Duodenal mucosa (tissue), 2 donors: ENCODE results near the gene FRMD5.

ENCODE experiments used
- H3K27ac ChIP-seq: one replicate; pipeline ENCODE4 v1.7.0; 2013; ENCODE audit warnings: low read depth, low read length
- H3K27me3 ChIP-seq, 2 donors: one replicate each; pipeline ENCODE4 v1.7.0; 2013; ENCODE audit warnings: low read length in 2 of 2, control low read depth in 1 of 2; ENCODE audit not compliant: insufficient read depth in 2 of 2, control insufficient read depth in 1 of 2
- H3K36me3 ChIP-seq, 2 donors: one replicate each; pipeline ENCODE4 v1.7.0; 2013; ENCODE audit warnings: low read length in 2 of 2, control low read depth in 1 of 2; ENCODE audit not compliant: insufficient read depth in 2 of 2, control insufficient read depth in 1 of 2
- H3K4me1 ChIP-seq, 2 donors: one replicate each; pipeline ENCODE4 v1.7.0; 2013; ENCODE audit warnings: low read length in 2 of 2, control low read depth in 1 of 2; ENCODE audit not compliant: insufficient read depth in 2 of 2, control insufficient read depth in 1 of 2
- H3K4me3 ChIP-seq, 2 donors: one replicate each; pipeline ENCODE4 v1.7.0; 2013; ENCODE audit warnings: low read length in 2 of 2, low read depth in 1 of 2
- H3K9ac ChIP-seq, 2 donors: one replicate each; pipeline ENCODE4 v1.7.0; 2013; ENCODE audit warnings: low read length in 2 of 2, low read depth in 1 of 2
- H3K9me3 ChIP-seq, 2 donors: one replicate each; pipeline ENCODE4 v1.7.0; 2013; ENCODE audit warnings: low read length in 2 of 2, control low read depth in 1 of 2; ENCODE audit not compliant: control insufficient read depth in 1 of 2

Gene FRMD5

GRCh38 chr15:43941555-43941954 is 253.5 kb downstream of the FRMD5 start:
- no peaks in the 10 kb centered on the region for H3K36me3 ChIP-seq
- no peak overlapping the region for H3K4me3 ChIP-seq
- H3K27ac ChIP-seq: no peak overlapping the region
- H3K9ac ChIP-seq: no peak overlapping the region
- no peaks in the 10 kb centered on the region for H3K9me3 ChIP-seq
- H3K27me3 ChIP-seq: no peaks in the 10 kb centered on the region
- no peaks in the 10 kb centered on the region for H3K4me1 ChIP-seq

DNA sequence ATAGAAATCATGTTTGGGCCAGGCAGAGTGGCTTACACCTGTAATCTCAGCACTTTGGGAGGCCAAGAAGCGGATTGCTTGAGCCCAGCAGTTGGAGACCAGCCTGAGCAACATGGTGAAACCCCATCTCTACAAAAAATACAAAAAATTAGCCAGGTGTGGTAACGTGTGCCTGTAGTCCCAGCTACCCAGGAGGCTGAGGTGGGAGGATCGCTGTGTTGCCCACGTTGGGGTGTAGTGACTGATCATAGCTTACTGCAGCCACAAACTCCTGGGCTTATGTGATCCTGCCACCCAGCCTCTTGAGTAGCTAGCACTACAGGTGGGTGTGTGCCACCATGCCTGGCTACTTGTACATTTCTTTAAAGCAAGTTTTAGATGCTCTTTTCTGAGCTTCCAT is 254.0 kb downstream of the FRMD5 start:
- Histone ChIP-seq H3K9ac (no peak overlapping the region), H3K4me3 (no peak overlapping the region), H3K4me1 (no peaks in the 10 kb centered on the region), H3K9me3 (no peaks in the 10 kb centered on the region), H3K27ac (no peak overlapping the region), H3K27me3 (no peaks in the 10 kb centered on the region), H3K36me3 (no peaks in the 10 kb centered on the region)

DNA sequence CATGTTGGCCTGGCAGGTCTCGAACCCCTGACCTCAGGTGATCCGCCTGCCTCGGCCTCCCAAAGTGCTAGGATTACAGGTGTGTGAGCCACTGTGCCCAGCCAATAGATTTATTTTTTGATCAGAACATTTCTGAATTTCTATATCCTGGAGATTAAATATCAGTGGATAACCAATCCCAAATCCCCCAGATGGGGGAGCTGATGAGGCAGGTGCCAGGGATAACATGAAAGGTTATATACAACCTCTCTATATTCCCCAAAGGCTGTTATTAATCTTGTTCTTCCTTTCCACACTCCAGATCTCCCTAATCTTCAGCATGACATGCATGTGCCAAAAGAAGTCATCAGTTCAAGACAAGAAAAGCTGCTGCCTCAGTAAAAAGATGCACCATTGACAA is 256.0 kb downstream of the FRMD5 start:
- H3K27ac ChIP-seq: no peak overlapping the region

DNA sequence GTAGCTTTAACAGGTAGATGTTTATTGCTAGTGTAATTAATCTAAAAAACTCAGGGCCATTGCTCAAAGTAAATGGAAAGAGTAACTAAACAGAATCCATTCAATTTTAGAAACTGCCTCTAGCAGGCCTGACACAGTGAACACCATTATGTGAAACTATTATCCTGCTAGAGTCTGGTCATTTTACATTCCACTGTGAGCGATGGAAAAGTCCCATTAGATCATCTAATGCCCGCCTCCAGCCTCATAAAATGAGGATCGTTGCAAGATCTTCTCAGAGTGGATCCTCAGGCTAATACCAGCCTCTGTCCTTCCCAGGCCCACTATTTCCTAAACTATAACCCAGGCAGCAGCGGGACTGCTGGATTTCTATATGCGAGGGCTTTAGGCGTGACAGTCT is 260.6 kb downstream of the FRMD5 start:
- no peak overlapping the region for H3K9ac ChIP-seq

More for the DNA sequence above, 256.0 kb downstream of the FRMD5 start:
- Histone ChIP-seq H3K9ac (no peak overlapping the region), H3K4me3 (no peak overlapping the region), H3K4me1 (no peaks in the 10 kb centered on the region), H3K9me3 (no peaks in the 10 kb centered on the region), H3K27me3 (no peaks in the 10 kb centered on the region), H3K36me3 (no peaks in the 10 kb centered on the region)

DNA sequence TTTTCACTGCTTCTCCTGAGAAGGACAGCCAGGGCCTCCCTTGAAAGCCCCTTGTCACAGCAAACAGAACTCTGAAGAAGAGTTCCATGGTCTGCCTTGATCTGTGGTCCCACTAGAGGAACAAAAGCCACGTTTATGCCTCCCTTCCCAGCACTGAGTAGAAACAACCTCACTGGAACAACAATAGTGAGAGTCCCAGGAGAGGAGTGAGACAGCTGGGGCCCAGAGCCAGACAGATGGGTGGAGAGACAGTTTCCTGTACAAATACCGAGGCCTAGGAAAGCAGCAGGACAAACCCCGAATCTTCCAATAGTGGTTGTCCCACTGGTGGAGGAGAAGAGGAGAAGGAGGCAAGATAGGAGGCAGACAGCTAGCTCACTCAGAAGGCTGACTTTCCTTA is 262.2 kb downstream of the FRMD5 start:
- no peak overlapping the region for H3K9ac ChIP-seq
- H3K4me1 ChIP-seq: no peaks in the 10 kb centered on the region
- no peak overlapping the region for H3K27ac ChIP-seq

More for the DNA sequence above, 260.6 kb downstream of the FRMD5 start:
- Histone ChIP-seq H3K9me3 (no peaks in the 10 kb centered on the region), H3K27me3 (peaks cover 3 to 5% of the 10 kb centered on the region in 2 donors), H3K4me3 (no peak overlapping the region), H3K27ac (no peak overlapping the region), H3K4me1 (no peaks in the 10 kb centered on the region), H3K36me3 (no peaks in the 10 kb centered on the region)

GRCh38 chr15:43931790-43932435 is 263.2 kb downstream of the FRMD5 start:
- no peak overlapping the region for H3K9ac ChIP-seq
- no peaks in the 10 kb centered on the region for H3K4me1 ChIP-seq
- H3K36me3 ChIP-seq: no peaks in the 10 kb centered on the region
- no peaks in the 10 kb centered on the region for H3K9me3 ChIP-seq
- peaks cover 3 to 5% of the 10 kb centered on the region in 2 donors for H3K27me3 ChIP-seq
- no peak overlapping the region for H3K27ac ChIP-seq
- no peak overlapping the region for H3K4me3 ChIP-seq

More for the DNA sequence above, 262.2 kb downstream of the FRMD5 start:
- peaks cover 3 to 5% of the 10 kb centered on the region in 2 donors for H3K27me3 ChIP-seq
- H3K4me3 ChIP-seq: no peak overlapping the region
- H3K36me3 ChIP-seq: no peaks in the 10 kb centered on the region
- H3K9me3 ChIP-seq: no peaks in the 10 kb centered on the region

- H3K4me3 ChIP-seq: no peak overlapping the region
- peaks cover 3 to 5% of the 10 kb centered on the region in 2 donors for H3K27me3 ChIP-seq
- no peaks in the 10 kb centered on the region for H3K9me3 ChIP-seq
- no peaks in the 10 kb centered on the region for H3K36me3 ChIP-seq
- H3K9ac ChIP-seq: no peak overlapping the region
- no peak overlapping the region for H3K27ac ChIP-seq
- H3K4me1 ChIP-seq: no peaks in the 10 kb centered on the region
Measured at GRCh38 chr15:43931119-43931518, 264.0 kb downstream of the FRMD5 start.

DNA sequence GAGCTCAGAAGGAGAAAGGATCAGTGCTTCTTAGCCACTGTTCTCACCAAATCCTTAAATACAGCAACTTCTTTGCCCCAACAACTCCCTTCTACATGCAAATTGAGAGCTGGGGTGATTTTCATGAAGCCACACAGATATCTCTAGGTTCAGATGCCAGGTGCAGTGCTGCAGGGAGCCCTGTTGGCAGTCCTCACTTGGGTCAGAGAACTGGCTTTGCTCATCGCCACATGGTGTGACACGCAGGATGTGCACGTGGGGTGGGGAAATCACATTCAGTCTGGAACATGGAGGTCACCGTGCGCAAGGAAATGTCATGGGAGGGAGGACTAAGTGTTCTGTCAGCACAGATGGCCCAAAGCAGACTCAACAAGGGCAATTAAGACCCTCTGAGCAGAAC is 264.5 kb downstream of the FRMD5 start:
- no peak overlapping the region for H3K27ac ChIP-seq
- H3K9ac ChIP-seq: no peak overlapping the region
- no peaks in the 10 kb centered on the region for H3K36me3 ChIP-seq
- no peaks in the 10 kb centered on the region for H3K4me1 ChIP-seq
- no peak overlapping the region for H3K4me3 ChIP-seq
- peaks cover 3 to 5% of the 10 kb centered on the region in 2 donors for H3K27me3 ChIP-seq
- H3K9me3 ChIP-seq: no peaks in the 10 kb centered on the region

GRCh38 chr15:43930079-43930478 is 265.0 kb downstream of the FRMD5 start:
- H3K4me3 ChIP-seq: no peak overlapping the region
- no peaks in the 10 kb centered on the region for H3K9me3 ChIP-seq
- no peaks in the 10 kb centered on the region for H3K4me1 ChIP-seq
- H3K9ac ChIP-seq: no peak overlapping the region
- H3K36me3 ChIP-seq: no peaks in the 10 kb centered on the region
- H3K27ac ChIP-seq: no peak overlapping the region
- H3K27me3 ChIP-seq: peaks cover 3 to 5% of the 10 kb centered on the region in 2 donors

DNA sequence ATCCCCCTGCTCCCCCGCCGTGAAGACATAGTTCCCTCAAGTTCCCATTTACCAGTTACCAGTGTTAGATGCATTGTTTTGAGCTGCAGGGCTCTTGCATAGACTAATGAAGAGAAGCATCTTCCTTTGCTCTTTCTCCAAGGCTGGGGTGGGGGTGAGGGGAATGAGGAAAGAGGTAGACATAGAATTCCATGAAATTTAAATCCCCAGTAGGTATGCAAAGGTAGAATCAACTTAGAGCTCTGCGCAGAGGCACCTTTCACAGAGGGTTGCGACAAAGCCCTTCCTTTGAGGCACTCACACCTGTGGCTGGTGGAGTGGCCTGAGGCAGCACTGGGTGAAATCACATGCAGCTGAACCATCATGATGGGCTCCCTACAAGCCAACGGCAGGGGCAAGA is 266.9 kb downstream of the FRMD5 start:
- peaks cover 3 to 5% of the 10 kb centered on the region in 2 donors for H3K27me3 ChIP-seq
- H3K27ac ChIP-seq: no peak overlapping the region
- H3K36me3 ChIP-seq: no peaks in the 10 kb centered on the region
- no peak overlapping the region for H3K4me3 ChIP-seq
- no peaks in the 10 kb centered on the region for H3K9me3 ChIP-seq
- H3K4me1 ChIP-seq: no peaks in the 10 kb centered on the region
- H3K9ac ChIP-seq: no peak overlapping the region
